Measurements from ENCODE around the gene CPT1C. TPM values are rescaled to one million over a fixed set of nuclear protein-coding genes. Genes with fewer than 3 reads are reported as not detected.

CPT1C gene
- total RNA-seq, 1 donor, result 39.4 TPM

- peak; percentile 58 for DNase-seq (ENCODE audit: low read depth)
- H3K4me3 ChIP-seq (ENCODE audit: low read depth, low read length), result peak overlapping the region; percentile 99
- TF ChIP-seq CTCF (IDR thresholded peaks at IDR 0.05; ENCODE audit: insufficient read depth, low read length), result peak; percentile 67
Observed at GRCh38 chr19:49677901-49678674, 12.8 kb upstream of the CPT1C start.

GRCh38 chr19:49678985-49679770 lies 11.7 kb upstream of the CPT1C start:
- no peak for TF ChIP-seq CTCF (IDR thresholded peaks at IDR 0.05; ENCODE audit: insufficient read depth, low read length)
- DNase-seq (ENCODE audit: low read depth), result no peak
- H3K4me3 ChIP-seq (ENCODE audit: low read depth, low read length), result peak overlapping the region; percentile 1

GRCh38 chr19:49679771-49680413 lies 11.0 kb upstream of the CPT1C start:
- H3K4me3 ChIP-seq (ENCODE audit: low read depth, low read length), result no peak overlapping the region
- no peak for TF ChIP-seq CTCF (IDR thresholded peaks at IDR 0.05; ENCODE audit: insufficient read depth, low read length)
- no peak for DNase-seq (ENCODE audit: low read depth)

GRCh38 chr19:49680421-49681351 lies 10.2 kb upstream of the CPT1C start:
- TF ChIP-seq CTCF (IDR thresholded peaks at IDR 0.05; ENCODE audit: insufficient read depth, low read length), result peak; percentile 99
- H3K4me3 ChIP-seq (ENCODE audit: low read depth, low read length), result peak overlapping the region; percentile 41
- DNase-seq (ENCODE audit: low read depth), result peak; percentile 80

- DNase-seq (ENCODE audit: low read depth), result no peak
- no peak for TF ChIP-seq CTCF (IDR thresholded peaks at IDR 0.05; ENCODE audit: insufficient read depth, low read length)
- no peak overlapping the region for H3K4me3 ChIP-seq (ENCODE audit: low read depth, low read length)
Observed at GRCh38 chr19:49681830-49682229, 9.1 kb upstream of the CPT1C start.

- peak; percentile 32 for DNase-seq (ENCODE audit: low read depth)
- no peak for TF ChIP-seq CTCF (IDR thresholded peaks at IDR 0.05; ENCODE audit: insufficient read depth, low read length)
- no peak overlapping the region for H3K4me3 ChIP-seq (ENCODE audit: low read depth, low read length)
Observed at GRCh38 chr19:49682274-49682673, 8.6 kb upstream of the CPT1C start.
